Activated naive CD8-positive, alpha-beta T cell treated with anti-CD3 and anti-CD28 coated beads for 36 hours (primary cell): ENCODE measurements around the gene BSX. TPM values are rescaled to one million over a fixed set of nuclear protein-coding genes. Genes with fewer than 3 reads are reported as not detected.

ENCODE experiments used
- DNase-seq: peaks from one replicate; pipeline ENCODE4 v3.0.0; 2021
- H3K27ac Mint-ChIP-seq: one replicate; pipeline ENCODE4 v1.8.0; 2022; ENCODE audit warnings: mild to moderate bottlenecking, moderate library complexity, mixed read lengths
- H3K27me3 Mint-ChIP-seq: one replicate; pipeline ENCODE4 v1.8.0; 2022; ENCODE audit warnings: mild to moderate bottlenecking, mixed read lengths
- H3K36me3 Mint-ChIP-seq: one replicate; pipeline ENCODE4 v1.8.0; 2021; ENCODE audit warnings: mild to moderate bottlenecking, mixed read lengths
- H3K4me1 Mint-ChIP-seq: one replicate; pipeline ENCODE4 v1.8.0; 2021; ENCODE audit warnings: mixed read lengths
- H3K4me3 Mint-ChIP-seq: one replicate; pipeline ENCODE4 v1.8.0; 2022; ENCODE audit warnings: mild to moderate bottlenecking, moderate library complexity, mixed read lengths
- H3K9me3 Mint-ChIP-seq: one replicate; pipeline ENCODE4 v1.8.0; 2022; ENCODE audit warnings: mixed read lengths
- total RNA-seq, 2 experiments: library from RNA; stranded (reverse); gene quantifications; one replicate each; pipeline ENCODE4 v1.2.3, GENCODE V29; 2021

The BSX gene
- not detected for total RNA-seq

DNA sequence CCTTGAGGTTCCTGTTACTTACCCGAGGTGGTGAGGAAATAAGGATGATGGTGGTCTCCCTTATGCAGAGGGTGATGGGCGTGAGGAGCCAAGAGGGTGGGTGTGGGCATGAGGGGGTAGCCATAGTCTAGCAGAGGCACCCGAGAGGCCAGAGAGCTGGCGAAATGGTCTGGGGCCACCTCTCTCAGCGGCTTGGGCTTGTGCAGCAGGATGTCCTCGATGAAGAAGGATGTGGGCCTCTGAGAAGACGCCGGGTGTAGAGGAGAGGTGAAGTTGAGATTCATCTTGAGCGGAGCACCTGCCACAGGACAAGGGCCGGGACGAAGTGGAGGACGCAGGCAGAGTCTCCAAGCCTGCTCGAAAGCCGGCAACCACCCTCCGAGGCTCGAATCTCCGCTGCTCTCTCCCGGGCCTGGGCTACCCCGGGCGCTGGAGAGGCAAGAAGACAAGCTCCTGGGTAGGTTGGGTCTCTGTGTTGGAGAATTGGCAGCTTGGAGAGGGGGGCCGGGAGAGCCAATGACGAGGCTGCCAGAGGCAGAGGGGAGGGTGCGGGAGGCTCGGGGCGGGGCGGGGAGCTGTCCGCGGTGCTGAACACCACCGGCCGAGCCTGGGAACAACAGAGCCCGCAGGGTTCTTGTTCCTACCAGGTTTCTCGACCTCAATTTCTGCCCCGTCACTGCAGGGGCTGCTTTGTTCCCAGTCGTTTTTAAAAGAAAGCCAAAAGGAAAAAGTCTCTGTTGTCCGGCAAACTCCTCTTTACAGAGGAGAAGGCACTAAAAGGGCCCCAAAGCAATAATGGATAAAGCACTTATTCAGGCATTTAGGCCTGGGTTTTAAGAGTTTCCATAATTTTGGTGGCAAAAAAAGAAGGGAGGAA, at the start of gene BSX:
Gene BSX, minus strand, starts transcription at position 447 of the 877 bp plus-strand sequence. Its CDS starts 163 bp downstream, at position 284.
- Mint-ChIP-seq H3K4me1 (peaks cover 25% of the 10 kb centered on the region), H3K27ac (no peak within 1 kb of the TSS), H3K9me3 (peaks cover 3% of the 10 kb centered on the region), H3K36me3 (peaks cover 3% of the 10 kb centered on the region), H3K4me3 (no peak within 1 kb of the TSS), H3K27me3 (peaks cover 98% of the 10 kb centered on the region)
- peak; percentile 62 for DNase-seq

- no peaks in the 10 kb centered on the region for H3K36me3 Mint-ChIP-seq
- H3K27me3 Mint-ChIP-seq, result no peaks in the 10 kb centered on the region
- no peaks in the 10 kb centered on the region for H3K4me1 Mint-ChIP-seq
- H3K27ac Mint-ChIP-seq, result no peak overlapping the region
- H3K4me3 Mint-ChIP-seq, result no peak overlapping the region
- DNase-seq, result no peak
- H3K9me3 Mint-ChIP-seq, result no peaks in the 10 kb centered on the region
Measured at GRCh38 chr11:123030517-123030916, 48.9 kb upstream of the BSX start.

- peak; percentile 22 for DNase-seq
- Mint-ChIP-seq H3K27ac (no peak overlapping the region), H3K36me3 (no peaks in the 10 kb centered on the region), H3K4me3 (no peak overlapping the region), H3K9me3 (no peaks in the 10 kb centered on the region), H3K4me1 (peaks cover 11% of the 10 kb centered on the region), H3K27me3 (peaks cover 4% of the 10 kb centered on the region)
Measured at GRCh38 chr11:123020968-123021367, 39.3 kb upstream of the BSX start.

DNA sequence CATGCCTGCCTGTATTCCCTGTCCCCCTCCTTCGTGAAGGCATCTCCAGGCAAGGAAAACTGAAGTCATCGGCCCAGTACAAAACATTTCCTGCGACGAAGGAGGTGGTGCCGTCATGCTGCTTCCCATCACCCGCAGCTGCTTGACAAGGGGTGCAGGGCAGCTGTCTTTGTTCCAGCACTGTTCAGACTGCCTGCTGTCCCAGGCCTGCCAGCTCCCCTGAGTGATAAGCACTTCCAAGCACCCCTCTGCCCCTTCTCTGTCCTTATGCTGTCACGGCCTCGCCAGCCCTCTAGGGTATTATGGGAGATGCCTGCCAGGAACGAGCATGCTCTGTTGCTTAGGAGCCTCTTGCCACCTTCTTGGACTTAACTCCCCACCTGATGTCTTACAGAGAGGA, 37.1 kb upstream of the BSX start:
- Mint-ChIP-seq H3K36me3 (no peaks in the 10 kb centered on the region), H3K27ac (no peak overlapping the region), H3K4me1 (peaks cover 15% of the 10 kb centered on the region), H3K9me3 (no peaks in the 10 kb centered on the region), H3K27me3 (peaks cover 4% of the 10 kb centered on the region), H3K4me3 (no peak overlapping the region)
- DNase-seq, result no peak

GRCh38 chr11:123011510-123011909, 29.9 kb upstream of the BSX start:
- no peaks in the 10 kb centered on the region for H3K36me3 Mint-ChIP-seq
- H3K4me1 Mint-ChIP-seq, result peaks cover 7% of the 10 kb centered on the region
- no peaks in the 10 kb centered on the region for H3K27me3 Mint-ChIP-seq
- no peak overlapping the region for H3K4me3 Mint-ChIP-seq
- no peaks in the 10 kb centered on the region for H3K9me3 Mint-ChIP-seq
- DNase-seq, result no peak
- no peak overlapping the region for H3K27ac Mint-ChIP-seq

DNA sequence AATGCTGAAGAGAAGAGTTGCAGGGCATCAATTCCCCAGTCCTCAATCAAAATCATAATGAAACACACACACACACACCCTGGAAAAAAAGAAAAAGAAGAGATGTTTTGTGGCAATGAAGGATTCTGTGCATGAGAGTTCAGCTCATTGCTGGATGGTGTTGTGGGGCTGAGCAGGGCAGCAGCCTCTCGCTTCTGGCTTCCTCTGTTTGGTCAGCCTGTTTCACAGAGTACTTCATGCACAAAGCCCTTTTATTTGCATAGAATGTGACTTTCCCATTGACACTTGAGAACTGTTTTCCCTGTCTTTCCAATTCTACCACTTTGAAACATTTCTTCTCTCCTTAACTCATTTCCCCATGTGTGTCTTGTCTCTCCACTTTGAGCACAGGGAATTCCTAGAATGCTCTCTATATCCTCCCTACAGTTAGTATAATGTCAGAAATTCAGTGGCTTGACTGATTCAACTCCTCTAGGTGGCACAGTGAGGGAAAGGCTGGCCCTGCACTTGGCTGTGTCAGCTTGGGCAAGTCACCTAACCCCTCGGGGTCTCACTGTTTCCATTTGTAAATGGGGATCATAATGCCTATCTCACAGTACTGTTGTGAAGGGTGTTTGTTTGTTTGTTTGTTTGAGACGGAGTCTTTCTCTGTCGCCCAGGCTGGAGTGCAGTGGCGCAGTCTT, 25.4 kb upstream of the BSX start:
- no peak overlapping the region for H3K27ac Mint-ChIP-seq
- no peaks in the 10 kb centered on the region for H3K4me1 Mint-ChIP-seq
- DNase-seq, result no peak
- peaks cover 3% of the 10 kb centered on the region for H3K27me3 Mint-ChIP-seq
- H3K9me3 Mint-ChIP-seq, result no peaks in the 10 kb centered on the region
- H3K4me3 Mint-ChIP-seq, result no peak overlapping the region
- H3K36me3 Mint-ChIP-seq, result no peaks in the 10 kb centered on the region

DNA sequence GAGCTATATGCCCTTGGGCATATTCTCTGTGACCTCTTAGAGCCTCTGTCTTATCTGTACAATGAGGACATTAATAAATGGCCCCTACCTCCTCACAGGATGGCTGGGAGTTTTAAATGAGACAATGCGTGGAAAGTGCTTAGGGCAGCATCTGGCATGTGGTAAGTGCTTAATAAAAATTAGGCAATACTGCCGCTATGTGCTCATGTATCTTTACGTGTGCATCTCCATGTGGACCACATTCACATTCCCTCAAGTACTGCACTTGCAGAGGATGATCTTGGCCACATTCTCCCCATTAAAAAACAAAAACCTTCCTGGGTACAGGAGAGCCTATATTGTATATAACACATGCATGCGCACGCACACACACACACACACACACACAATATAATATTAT, 19.1 kb upstream of the BSX start:
- peaks cover 21% of the 10 kb centered on the region for H3K27me3 Mint-ChIP-seq
- no peaks in the 10 kb centered on the region for H3K36me3 Mint-ChIP-seq
- no peaks in the 10 kb centered on the region for H3K9me3 Mint-ChIP-seq
- no peaks in the 10 kb centered on the region for H3K4me1 Mint-ChIP-seq
- no peak overlapping the region for H3K27ac Mint-ChIP-seq
- DNase-seq, result no peak
- no peak overlapping the region for H3K4me3 Mint-ChIP-seq

DNA sequence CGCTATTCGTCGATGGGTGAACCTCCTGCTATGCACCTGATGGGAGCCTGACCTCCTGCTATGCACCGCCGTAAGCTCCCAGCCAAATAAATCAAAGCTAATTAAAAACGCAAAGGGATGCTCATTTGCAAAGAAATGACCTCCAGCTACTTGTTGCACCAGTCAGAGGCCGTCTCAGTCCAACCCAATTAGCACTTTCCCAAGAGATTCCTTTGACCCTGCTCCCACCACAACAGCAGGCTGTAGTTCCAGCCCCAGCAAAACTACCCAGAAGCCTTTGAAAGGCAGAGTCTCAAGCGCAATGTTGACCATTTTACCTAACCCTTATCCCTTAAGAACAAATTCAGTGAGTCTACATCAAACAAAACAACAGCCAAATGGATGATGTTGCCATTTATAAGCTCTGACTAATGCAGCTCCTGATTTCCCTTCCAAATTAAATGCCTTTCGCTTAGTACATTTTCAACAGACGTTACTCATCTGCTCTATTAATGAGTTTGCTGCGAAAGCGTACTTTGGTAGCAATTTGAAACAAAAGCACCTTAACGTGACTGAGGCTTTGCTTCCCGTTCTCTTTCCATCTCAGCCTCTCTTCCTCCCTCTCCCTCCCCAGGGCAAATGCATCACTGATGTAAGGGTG, 17.2 kb upstream of the BSX start:
- Mint-ChIP-seq H3K9me3 (no peaks in the 10 kb centered on the region), H3K4me1 (no peaks in the 10 kb centered on the region), H3K27me3 (peaks cover 34% of the 10 kb centered on the region), H3K36me3 (no peaks in the 10 kb centered on the region), H3K27ac (no peak overlapping the region), H3K4me3 (no peak overlapping the region)
- no peak for DNase-seq

GRCh38 chr11:122995526-122995925, 13.9 kb upstream of the BSX start:
- DNase-seq, result no peak
- no peaks in the 10 kb centered on the region for H3K9me3 Mint-ChIP-seq
- H3K27ac Mint-ChIP-seq, result no peak overlapping the region
- no peaks in the 10 kb centered on the region for H3K36me3 Mint-ChIP-seq
- no peak overlapping the region for H3K4me3 Mint-ChIP-seq
- H3K27me3 Mint-ChIP-seq, result peaks cover 46% of the 10 kb centered on the region
- H3K4me1 Mint-ChIP-seq, result no peaks in the 10 kb centered on the region

DNA sequence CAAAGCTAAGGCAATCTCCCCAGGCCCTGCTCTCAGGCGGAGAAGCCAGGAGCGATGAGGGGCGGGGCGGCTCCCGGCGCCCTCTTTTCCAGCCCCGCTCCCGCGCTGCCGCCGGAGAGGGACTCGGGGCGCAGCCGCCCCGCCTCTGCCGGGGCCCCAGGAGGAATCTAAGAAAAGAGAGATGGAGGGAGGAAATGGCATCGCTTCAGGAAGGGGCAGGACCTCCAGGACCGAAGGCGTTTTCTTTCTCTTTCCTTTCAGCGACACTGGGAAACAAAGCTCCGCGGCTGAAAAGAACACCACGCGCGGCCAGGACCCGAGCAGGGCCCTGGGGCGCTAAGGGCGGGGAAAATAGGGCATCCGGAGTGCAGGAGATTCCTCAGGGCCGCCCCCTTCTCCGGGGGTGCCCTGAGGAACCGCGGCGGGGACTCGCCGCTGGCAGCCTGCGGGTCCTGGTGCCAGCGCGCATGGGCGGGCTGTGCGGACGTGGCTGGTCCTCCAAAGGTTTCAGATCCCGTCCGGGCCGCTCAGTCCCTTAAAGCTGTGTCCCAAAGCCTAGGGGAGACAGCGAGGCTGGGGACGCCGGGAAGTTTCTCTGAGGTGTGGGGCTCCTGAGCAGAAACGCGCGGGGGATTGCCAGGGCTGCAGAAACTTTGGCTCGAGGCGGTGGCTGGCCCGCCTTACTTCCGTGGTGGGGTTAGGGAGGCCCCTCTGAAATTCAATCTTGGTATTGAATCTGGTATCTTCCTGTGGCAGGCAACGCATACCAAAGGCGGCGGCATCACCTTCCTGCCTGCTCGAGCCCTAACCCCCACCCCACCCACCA, 2.8 kb upstream of the BSX start:
- Mint-ChIP-seq H3K27ac (no peak overlapping the region), H3K4me1 (peaks cover 14% of the 10 kb centered on the region), H3K27me3 (peaks cover 86% of the 10 kb centered on the region), H3K4me3 (peak overlapping the region; percentile 87), H3K9me3 (no peaks in the 10 kb centered on the region), H3K36me3 (no peaks in the 10 kb centered on the region)
- peak; percentile 24 for DNase-seq

GRCh38 chr11:122983438-122984185, 2.0 kb upstream of the BSX start:
- peaks cover 94% of the 10 kb centered on the region for H3K27me3 Mint-ChIP-seq
- peaks cover 14% of the 10 kb centered on the region for H3K4me1 Mint-ChIP-seq
- H3K9me3 Mint-ChIP-seq, result no peaks in the 10 kb centered on the region
- no peak for DNase-seq
- H3K27ac Mint-ChIP-seq, result no peak overlapping the region
- peak overlapping the region; percentile 87 for H3K4me3 Mint-ChIP-seq
- H3K36me3 Mint-ChIP-seq, result no peaks in the 10 kb centered on the region

GRCh38 chr11:122979815-122980595, 1.6 kb downstream of the BSX start:
- Mint-ChIP-seq H3K27ac (no peak overlapping the region), H3K27me3 (peaks cover 98% of the 10 kb centered on the region), H3K4me3 (no peak overlapping the region), H3K4me1 (peaks cover 29% of the 10 kb centered on the region), H3K9me3 (peaks cover 3% of the 10 kb centered on the region), H3K36me3 (peaks cover 3% of the 10 kb centered on the region)
- DNase-seq, result no peak

GRCh38 chr11:122979103-122979814, 2.4 kb downstream of the BSX start:
- no peak overlapping the region for H3K4me3 Mint-ChIP-seq
- H3K36me3 Mint-ChIP-seq, result peaks cover 3% of the 10 kb centered on the region
- peaks cover 99% of the 10 kb centered on the region for H3K27me3 Mint-ChIP-seq
- DNase-seq, result no peak
- peaks cover 3% of the 10 kb centered on the region for H3K9me3 Mint-ChIP-seq
- H3K4me1 Mint-ChIP-seq, result peaks cover 29% of the 10 kb centered on the region
- H3K27ac Mint-ChIP-seq, result no peak overlapping the region
